ENCODE results near the gene FGFR3. TPM values are rescaled to one million over a fixed set of nuclear protein-coding genes. Genes with fewer than 3 reads are reported as not detected.

The FGFR3 gene
- total and polyA plus RNA-seq, 8 donors = 1.2 to 530 (median 26.9) TPM

GRCh38 chr4:1767770-1768366 is 25.2 kb upstream of the FGFR3 start:
- no peak overlapping the region for H3K27ac ChIP-seq
- 17 to 46% (median 30%) methylated on average over 8 to 32 of the region's 32 CpGs; no CpG with 5 or more reads in 1 of the 5 donors for WGBS, 5 donors
- peak overlapping the region; percentile 39 to 52 (median 46) for H3K4me3 ChIP-seq
- H3K36me3 ChIP-seq = no peaks in the 10 kb centered on the region
- peaks cover 0 to 98% (median 14%) of the 10 kb centered on the region in 3 donors for H3K27me3 ChIP-seq
- H3K4me1 ChIP-seq = peaks cover 23 to 51% (median 48%) of the 10 kb centered on the region in 4 donors
- intact Hi-C loops (cut with DNase I; ENCODE audit: low total_unique reads) = no loop called here
- peak; percentile 47 to 89 for DNase-seq
- TF ChIP-seq CTCF (IDR thresholded peaks at IDR 0.05) = peak in 1 of 7 experiments; percentile 23
- no peak for TF ChIP-seq POLR2A (IDR thresholded peaks at IDR 0.05)
- no peak for TF ChIP-seq POLR2AphosphoS5 (IDR thresholded peaks at IDR 0.05)
- TF ChIP-seq EP300 (IDR thresholded peaks at IDR 0.05) = no peak
- H3K9me3 ChIP-seq = no peaks in the 10 kb centered on the region

- Histone ChIP-seq H3K27me3 (peaks cover 0 to 98% (median 10%) of the 10 kb centered on the region in 3 donors), H3K9me3 (no peaks in the 10 kb centered on the region), H3K27ac (no peak overlapping the region), H3K36me3 (no peaks in the 10 kb centered on the region), H3K4me1 (peaks cover 18 to 45% (median 43%) of the 10 kb centered on the region in 4 donors), H3K4me3 (no peak overlapping the region)
- 49 to 72% (median 51%) methylated on average over 14 to 23 of the region's 23 CpGs for WGBS, 5 donors
- TF ChIP-seq EP300 (IDR thresholded peaks at IDR 0.05) = no peak
- no peak for TF ChIP-seq POLR2A (IDR thresholded peaks at IDR 0.05)
- no peak for TF ChIP-seq CTCF (IDR thresholded peaks at IDR 0.05)
- TF ChIP-seq POLR2AphosphoS5 (IDR thresholded peaks at IDR 0.05) = no peak
- DNase-seq = peak in 1 of 2 donors; percentile 90
- intact Hi-C loops (cut with DNase I; ENCODE audit: low total_unique reads) = no loop called here
These were observed 24.6 kb upstream of the FGFR3 start for GRCh38 chr4:1768367-1769034.

GRCh38 chr4:1769692-1770091 is 23.4 kb upstream of the FGFR3 start:
- Histone ChIP-seq H3K4me3 (no peak overlapping the region), H3K27me3 (peaks cover 0 to 88% (median 10%) of the 10 kb centered on the region in 3 donors), H3K9me3 (no peaks in the 10 kb centered on the region), H3K27ac (no peak overlapping the region), H3K36me3 (no peaks in the 10 kb centered on the region), H3K4me1 (peaks cover 12 to 39% (median 35%) of the 10 kb centered on the region in 4 donors)
- 76 to 94% (median 76%) methylated on average over 3 to 6 of the region's 6 CpGs for WGBS, 5 donors
- intact Hi-C loops (cut with DNase I; ENCODE audit: low total_unique reads) = no loop called here
- no peak for TF ChIP-seq POLR2AphosphoS5 (IDR thresholded peaks at IDR 0.05)
- TF ChIP-seq EP300 (IDR thresholded peaks at IDR 0.05) = no peak
- TF ChIP-seq CTCF (IDR thresholded peaks at IDR 0.05) = no peak
- no peak for TF ChIP-seq POLR2A (IDR thresholded peaks at IDR 0.05)
- DNase-seq = no peak

- no peak overlapping the region for H3K4me3 ChIP-seq
- 31 to 83% (median 57%) methylated on average over 16 to 33 of the region's 33 CpGs for WGBS, 5 donors
- no peak for DNase-seq
- H3K27me3 ChIP-seq = peaks cover 0 to 83% (median 10%) of the 10 kb centered on the region in 3 donors
- no peaks in the 10 kb centered on the region for H3K36me3 ChIP-seq
- peaks cover 12 to 39% (median 35%) of the 10 kb centered on the region in 4 donors for H3K4me1 ChIP-seq
- no peak overlapping the region for H3K27ac ChIP-seq
- TF ChIP-seq CTCF (IDR thresholded peaks at IDR 0.05) (no peak), POLR2AphosphoS5 (IDR thresholded peaks at IDR 0.05) (no peak), EP300 (IDR thresholded peaks at IDR 0.05) (no peak), POLR2A (IDR thresholded peaks at IDR 0.05) (no peak)
- H3K9me3 ChIP-seq = no peaks in the 10 kb centered on the region
- intact Hi-C loops (cut with DNase I; ENCODE audit: low total_unique reads) = no loop called here
These were observed 22.8 kb upstream of the FGFR3 start for GRCh38 chr4:1770245-1770644.
